Activated CD4-positive, alpha-beta T cell treated with anti-CD3 and anti-CD28 coated beads, Interleukin-2, amount 50 U/mL, for 16 hours (primary cell): ENCODE results near the gene GRAMD1C.
"Not testable (repeated sequence)": the region's sequence is repeated elsewhere in the genome, so short reads cannot be mapped to it uniquely, and the experiment has no call there.

Experiments used
- DNase-seq: peaks from one replicate; pipeline ENCODE4 v3.0.0-alpha.2; 2020

GRAMD1C gene

GRCh38 chr3:113838631-113839209 lies at the start of gene GRAMD1C:
TSS of gene GRAMD1C (plus strand) at chr3:113838788. CDS start at chr3:113838910, 122 bp downstream.
- DNase-seq, result peak; percentile 85

DNA sequence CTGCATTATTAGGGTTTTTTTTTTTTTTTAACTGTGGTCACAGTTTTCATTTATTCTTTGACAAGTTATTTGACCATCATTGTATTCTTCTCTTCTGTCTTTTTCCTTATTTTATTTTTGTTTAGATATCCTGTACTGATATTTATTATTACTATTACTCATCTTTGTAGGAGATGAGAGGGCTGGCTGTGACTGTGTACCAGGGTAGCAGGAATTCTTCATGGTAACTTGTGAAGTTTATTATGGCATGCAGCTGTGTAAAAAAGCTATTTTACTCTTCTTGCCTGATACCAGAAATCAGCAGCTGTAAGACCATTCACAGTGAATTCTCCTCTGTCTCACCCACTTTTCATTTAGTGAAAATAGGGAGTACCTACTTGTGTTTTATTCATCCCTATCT lies 47.2 kb upstream of the GRAMD1C start:
- no peak for DNase-seq

GRCh38 chr3:113794526-113794925 lies 44.1 kb upstream of the GRAMD1C start:
- DNase-seq, result no peak

GRCh38 chr3:113795693-113796092 lies 42.9 kb upstream of the GRAMD1C start:
- no peak for DNase-seq

GRCh38 chr3:113802795-113803455 lies 35.7 kb upstream of the GRAMD1C start:
- no peak for DNase-seq

GRCh38 chr3:113804661-113805060 lies 33.9 kb upstream of the GRAMD1C start:
- no peak for DNase-seq

GRCh38 chr3:113805249-113805648 lies 33.3 kb upstream of the GRAMD1C start:
- DNase-seq, result no peak

DNA sequence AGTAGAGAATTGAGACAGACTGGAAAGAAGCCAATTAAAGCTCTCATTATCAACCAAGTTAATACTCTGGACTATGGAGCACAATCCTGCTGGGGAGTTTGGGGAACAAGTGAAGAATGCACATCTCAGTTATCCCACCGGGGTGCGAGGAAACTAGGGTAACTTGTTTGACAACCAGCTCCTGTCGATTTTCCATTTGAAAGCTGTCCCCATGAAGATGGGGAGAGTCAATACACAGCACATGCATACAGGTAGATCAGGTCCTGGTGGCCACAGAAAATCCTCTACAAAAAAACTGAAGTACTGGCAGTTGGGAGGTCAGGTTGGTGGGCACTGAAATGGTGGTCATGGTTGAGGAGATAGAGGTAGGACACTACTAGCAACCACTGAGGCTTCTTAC lies 25.7 kb upstream of the GRAMD1C start:
- DNase-seq, result no peak

DNA sequence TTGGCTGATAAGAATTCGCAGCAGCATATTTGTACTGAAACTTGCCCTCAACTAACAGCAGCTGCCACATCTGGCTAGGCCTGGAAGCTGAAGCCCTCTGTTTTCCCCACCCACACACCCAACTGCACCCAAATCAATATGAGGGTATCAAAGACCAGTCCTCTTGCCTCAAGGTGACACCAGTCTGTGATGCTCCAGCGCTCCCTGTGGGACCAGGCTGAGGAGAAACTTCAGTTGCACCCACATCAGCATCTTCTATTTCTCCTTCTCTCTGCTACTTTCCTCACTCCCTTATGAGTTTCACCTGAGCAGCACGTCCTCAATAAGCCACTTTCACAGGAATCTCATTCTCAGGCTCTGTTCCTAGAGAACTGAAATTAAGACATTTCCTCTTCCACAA lies 18.7 kb upstream of the GRAMD1C start:
- DNase-seq, result no peak

- DNase-seq, result no peak
Observed at GRCh38 chr3:113825090-113825489, 13.5 kb upstream of the GRAMD1C start.

- no peak for DNase-seq
Observed at GRCh38 chr3:113828600-113828999, 10.0 kb upstream of the GRAMD1C start.

DNA sequence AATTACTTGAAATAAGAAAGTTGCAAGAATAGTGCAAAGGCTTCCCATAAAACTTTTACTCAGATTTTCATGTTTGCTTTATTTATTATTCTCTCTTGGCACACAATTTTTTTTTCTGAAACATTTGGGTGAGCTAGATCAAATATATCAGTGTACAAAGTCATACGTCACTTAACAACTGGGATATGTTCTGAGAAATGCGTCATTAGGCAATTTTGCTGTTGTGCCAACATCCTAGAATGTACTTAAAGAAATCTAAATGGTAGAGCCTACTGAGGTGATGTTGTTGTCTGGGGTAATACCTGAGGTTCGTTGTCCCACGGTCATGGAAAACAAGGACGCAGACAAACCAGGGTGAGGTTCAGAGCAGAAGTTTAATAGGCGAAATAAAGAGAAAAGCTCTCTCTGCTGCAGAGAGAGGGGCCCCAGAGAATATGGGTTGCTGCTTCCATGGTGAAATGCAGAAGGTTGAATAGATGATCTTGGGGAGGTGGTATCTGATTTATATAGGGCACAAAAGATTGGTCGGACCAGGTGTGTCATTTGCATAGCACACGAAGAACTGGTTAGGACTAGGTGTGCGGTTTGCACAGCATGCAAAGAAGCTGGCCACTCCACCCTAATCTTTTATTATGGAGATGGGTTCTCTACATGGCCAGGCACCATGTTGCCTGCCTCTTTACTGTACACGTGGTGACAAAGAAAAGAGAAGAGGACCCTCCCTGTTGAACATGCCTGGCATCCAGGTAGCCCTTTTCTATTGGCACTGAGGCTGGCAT lies 8.8 kb upstream of the GRAMD1C start:
- DNase-seq, result no peak

GRCh38 chr3:113831103-113831355 lies 7.6 kb upstream of the GRAMD1C start:
- DNase-seq, result no peak

DNA sequence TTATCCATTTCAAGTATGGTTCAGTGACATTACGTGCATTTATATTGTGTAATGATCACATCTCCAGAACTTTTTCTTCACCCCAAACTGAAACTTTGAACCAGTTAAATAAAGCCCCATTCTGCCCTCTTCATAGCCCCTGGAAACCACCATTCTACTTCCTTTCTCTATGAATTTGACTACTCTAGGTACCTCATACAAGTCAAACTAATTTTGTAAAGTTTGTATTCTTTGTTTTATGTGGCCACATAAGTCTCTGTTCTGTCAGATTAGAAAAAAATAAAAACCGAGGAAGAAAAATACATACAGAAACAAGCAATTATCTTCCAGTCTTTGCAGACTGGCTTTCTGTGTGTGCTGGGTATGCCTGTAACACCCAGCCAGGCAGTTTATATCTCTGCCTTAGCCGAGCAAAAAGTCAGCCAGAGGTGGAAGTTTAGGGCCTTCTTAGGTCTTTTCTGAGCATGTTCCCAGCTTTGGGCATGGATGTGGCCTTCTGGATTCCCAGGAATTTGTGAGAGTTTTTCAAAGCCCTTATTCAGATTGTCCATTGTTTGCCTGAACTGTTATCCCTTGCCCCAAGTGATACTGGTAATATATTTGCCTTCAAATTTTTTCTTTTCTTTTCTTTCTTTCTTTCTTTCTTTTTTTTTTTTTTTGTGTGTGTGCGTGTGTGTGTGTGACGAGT lies 6.0 kb upstream of the GRAMD1C start:
- DNase-seq, result peak; percentile 5

GRCh38 chr3:113834983-113835382 lies 3.6 kb upstream of the GRAMD1C start:
- no peak for DNase-seq

- no peak for DNase-seq
Observed at GRCh38 chr3:113839551-113839950, 963 bp downstream of the GRAMD1C start.

GRCh38 chr3:113844622-113845222 lies 6.1 kb downstream of the GRAMD1C start:
- peak; percentile 37 for DNase-seq

- no peak for DNase-seq
Observed at GRCh38 chr3:113847247-113847646, 8.7 kb downstream of the GRAMD1C start.

- DNase-seq, result no peak
Observed at GRCh38 chr3:113847664-113848461, 9.3 kb downstream of the GRAMD1C start.

DNA sequence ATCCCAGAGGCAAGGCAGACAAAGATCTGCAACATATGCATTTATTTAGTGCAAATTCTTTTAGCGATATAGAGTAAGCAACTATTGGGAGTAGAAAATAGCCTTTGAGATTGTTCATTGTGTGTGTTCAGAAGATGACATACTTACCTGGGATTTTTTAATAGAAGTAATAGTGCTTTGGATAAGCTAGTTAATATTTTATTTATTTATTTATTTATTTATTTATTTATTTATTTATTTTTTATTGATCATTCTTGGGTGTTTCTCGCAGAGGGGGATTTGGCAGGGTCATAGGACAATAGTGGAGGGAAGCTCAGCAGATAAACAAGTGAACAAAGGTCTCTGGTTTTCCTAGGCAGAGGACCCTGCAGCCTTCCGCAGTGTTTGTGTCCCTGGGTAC lies 10.5 kb downstream of the GRAMD1C start:
- DNase-seq, result not testable (repeated sequence)

DNA sequence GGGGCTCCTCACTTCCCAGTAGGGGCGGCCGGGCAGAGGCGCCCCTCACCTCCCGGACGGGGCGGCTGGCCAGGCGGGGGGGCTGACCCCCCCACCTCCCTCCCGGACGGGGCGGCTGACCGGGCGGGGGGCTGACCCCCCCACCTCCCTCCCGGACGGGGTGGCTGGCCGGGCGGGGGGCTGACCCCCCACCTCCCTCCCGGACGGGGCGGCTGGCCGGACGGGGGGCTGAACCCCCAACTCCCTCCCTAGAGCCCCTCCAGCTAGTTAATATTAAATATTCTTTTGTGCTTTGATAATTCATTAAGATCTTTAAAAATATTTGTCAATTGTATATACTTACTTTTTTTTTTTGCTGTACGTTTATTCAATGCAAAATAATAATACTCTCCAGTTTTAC lies 11.3 kb downstream of the GRAMD1C start:
- not testable (repeated sequence) for DNase-seq

- not testable (repeated sequence) for DNase-seq
Observed at GRCh38 chr3:113850391-113850790, 11.8 kb downstream of the GRAMD1C start.

GRCh38 chr3:113852506-113852905 lies 13.9 kb downstream of the GRAMD1C start:
- DNase-seq, result no peak
